Measurements from ENCODE around the gene ZNF776.
"Not testable (repeated sequence)": the region's sequence is repeated elsewhere in the genome, so short reads cannot be mapped to it uniquely, and the experiment has no call there.

The ZNF776 gene

DNA sequence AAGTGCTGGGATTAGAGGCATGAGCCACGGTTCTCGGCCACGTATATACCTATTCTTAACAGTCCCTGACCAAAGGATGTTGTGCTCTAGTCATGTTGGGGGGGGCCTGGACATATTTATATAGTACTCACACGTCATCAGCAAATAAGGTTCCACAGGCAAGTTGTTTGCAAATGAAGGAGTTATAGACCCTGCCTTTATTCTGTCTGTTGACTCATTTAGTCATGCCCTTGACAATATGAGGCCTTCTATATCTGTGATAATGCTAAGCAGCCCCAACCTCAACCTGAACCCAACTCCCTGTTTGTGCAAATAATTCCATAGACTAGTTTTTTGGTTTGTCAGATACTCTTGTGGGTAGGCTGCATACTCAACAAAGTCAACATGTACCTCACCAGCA, 31.7 kb downstream of the ZNF776 start:
- DNase-seq (ENCODE audit: low read depth in 2 of 2), result no peak

DNA sequence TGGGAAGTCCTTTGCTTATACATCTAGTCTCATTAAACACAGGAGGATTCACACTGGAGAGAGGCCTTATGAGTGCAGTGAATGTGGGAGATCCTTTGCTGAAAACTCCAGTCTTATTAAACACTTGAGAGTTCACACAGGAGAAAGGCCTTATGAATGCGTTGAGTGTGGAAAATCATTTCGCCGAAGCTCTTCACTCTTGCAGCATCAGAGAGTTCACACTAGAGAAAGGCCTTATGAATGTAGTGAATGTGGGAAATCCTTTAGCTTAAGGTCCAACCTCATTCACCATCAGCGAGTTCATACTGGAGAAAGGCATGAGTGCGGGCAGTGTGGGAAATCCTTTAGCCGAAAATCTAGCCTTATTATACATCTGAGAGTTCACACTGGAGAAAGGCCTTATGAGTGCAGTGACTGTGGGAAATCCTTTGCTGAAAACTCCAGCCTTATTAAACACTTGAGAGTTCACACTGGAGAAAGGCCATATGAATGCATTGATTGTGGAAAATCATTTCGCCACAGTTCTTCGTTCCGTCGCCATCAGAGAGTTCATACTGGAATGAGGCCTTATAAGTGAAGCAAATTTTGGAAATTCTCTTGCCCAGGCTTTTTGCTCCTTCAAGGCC, 32.7 kb downstream of the ZNF776 start:
- DNase-seq (ENCODE audit: low read depth in 2 of 2), result no peak

DNA sequence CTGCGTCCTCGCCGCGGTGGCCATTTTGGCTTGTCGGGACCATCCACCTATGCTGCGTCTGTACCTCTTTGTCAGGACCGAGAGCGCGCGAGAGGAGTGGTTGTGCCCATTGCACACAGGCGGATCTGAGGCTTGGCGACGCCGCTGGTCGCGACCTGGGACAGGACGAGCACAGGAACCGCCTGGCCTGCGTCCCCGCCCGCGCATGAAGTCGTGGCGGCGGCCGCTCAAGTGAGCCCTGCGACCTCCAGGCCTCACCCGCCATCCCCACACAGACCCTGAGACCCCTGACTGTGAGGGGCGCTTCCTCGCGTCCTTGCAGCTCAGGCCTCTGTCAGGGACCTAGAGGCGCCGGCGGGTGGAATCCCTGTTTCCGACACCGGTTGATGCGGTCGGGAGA, 39.7 kb downstream of the ZNF776 start:
- no peak for DNase-seq (ENCODE audit: low read depth in 2 of 2)

DNA sequence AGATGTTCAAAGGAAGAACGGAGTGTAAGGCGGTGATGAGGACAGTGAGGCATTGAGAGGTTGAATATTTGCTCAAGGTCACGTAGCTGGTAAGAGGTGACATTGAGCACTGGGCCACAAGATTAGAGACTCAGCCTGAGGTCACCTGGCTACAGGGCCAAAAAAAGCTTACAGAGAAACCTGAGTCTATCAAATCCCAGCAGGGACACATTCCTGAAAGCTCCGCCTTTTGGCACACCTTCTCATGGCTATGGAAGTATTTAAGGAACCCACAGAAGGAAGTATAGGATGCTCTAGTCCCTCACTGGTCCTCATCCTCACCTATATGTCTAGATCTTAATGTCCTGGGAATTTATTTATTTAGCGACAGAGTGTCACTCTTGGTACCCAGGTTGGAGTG, 40.3 kb downstream of the ZNF776 start:
- DNase-seq (ENCODE audit: low read depth in 2 of 2), result no peak

DNA sequence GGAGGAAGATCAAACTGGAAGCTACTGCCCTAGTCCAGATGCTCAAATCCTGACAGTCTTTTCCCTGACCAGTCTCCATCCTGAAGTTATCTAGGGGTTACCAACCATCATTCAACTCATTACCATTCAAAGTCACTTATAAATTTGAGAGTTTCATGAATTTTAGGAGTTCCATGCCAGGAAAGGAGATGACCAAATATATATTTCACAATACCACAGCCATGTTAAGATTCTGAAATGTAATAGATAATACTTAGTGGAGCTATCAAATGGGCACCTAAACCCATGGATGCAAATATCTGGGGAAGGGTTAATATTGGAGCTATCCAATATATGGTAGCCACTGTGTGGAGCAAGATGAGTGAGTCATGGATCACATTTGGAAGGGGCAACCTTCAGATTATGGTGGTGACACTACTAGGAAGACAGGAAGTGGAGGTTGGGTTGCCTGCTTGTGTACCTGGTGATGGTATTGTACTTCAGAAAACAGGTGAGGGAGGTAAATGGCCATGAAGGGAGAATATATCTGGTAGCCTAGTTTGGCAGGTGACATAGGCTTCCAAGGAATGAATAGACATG, 41.6 kb downstream of the ZNF776 start:
- DNase-seq (ENCODE audit: low read depth in 2 of 2), result no peak

DNA sequence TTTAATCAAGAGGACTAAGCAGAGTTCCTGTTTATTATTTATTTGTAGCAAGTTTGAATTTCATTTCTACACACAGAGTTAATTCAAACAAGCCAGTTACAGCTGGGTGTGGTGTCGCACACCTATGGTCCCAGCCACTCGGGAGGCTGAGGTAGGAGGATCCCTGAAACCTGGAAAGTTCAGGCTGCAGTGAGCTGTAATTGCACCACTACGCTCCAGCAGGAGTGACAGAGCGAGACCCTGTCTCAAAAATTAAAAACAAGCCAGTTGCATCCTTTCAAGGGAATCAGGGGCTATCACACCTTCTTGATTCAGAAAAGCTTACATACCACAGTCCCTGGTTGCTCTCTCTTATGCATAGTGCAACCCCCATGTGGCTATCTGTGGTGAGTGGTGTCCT, 42.7 kb downstream of the ZNF776 start:
- DNase-seq (ENCODE audit: low read depth in 2 of 2), result no peak

DNA sequence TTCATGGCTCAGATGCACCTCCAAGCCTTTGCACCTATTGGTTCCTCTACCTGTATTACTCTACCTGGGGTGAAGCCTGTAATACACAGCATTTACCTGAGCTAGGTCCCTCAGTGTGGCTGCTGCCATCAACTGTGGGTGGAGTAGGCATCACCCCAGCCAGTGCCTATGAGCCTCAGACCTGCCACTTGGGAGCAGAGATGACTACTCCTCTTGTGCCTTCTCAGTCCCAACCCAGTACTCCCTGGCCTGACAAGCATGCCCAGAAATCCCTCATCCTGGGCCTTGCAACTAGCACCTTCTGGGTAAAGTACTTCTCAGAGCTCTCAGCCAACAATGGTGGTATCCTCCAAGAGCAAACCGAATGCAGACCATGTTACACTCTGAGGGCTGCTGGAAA, 50.0 kb downstream of the ZNF776 start:
- not testable (repeated sequence) for DNase-seq (ENCODE audit: low read depth in 2 of 2)

DNA sequence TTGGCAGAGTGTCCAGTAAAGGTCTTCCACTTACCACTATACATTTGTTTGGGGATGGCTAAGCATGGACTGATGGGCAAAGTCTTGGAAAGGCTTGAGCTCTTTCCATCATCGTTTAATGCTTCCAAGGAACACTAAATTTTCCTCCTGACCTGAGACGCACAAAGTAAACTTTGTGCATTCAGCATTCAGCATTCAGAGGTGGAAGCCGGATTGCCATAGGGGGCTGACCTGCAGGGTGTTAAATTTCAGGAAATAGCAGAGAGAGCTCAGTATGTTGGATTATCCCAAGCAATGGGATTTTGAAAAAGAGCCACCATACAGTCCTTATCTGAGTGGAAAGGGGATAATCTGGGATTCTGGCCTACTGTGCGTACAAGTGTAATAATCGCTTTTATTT, 54.1 kb downstream of the ZNF776 start:
- no peak for DNase-seq (ENCODE audit: low read depth in 2 of 2)

DNA sequence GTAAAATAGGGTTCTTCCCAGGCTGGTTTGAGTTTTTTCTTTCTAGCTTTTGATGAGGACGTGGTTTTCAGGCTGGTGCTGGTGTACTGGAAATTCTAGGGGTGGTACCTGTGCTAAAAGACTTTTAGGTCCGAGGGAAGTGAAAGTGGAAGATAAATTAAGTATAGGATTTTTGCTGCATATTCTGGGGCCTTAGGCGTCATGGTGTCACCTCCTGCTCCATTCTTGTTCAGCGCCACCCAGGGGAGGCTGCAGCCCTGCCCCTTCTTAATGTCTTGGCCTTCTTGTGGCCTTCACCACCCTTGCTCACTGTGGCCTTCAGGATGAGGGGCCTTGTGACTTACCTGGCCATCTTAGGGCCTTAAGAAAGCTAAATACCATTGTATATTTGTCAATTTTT, 55.7 kb downstream of the ZNF776 start:
- no peak for DNase-seq (ENCODE audit: low read depth in 2 of 2)

DNA sequence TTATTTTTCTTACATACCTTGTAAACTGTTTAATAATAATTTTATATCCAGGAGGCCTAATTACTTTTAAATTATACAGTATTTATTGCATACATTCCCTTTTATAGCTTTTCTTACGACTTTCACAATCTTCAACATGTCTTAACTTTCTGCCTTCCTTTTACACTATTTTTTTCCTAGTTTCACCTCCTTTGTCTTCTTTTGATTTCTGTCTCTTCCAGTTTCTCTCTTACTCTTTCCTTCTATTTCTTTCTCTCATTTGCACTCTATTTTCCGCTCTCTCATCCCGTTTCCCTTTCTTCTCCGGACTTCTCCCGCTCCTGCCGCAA, 56.6 kb downstream of the ZNF776 start:
- no peak for DNase-seq (ENCODE audit: low read depth in 2 of 2)

DNA sequence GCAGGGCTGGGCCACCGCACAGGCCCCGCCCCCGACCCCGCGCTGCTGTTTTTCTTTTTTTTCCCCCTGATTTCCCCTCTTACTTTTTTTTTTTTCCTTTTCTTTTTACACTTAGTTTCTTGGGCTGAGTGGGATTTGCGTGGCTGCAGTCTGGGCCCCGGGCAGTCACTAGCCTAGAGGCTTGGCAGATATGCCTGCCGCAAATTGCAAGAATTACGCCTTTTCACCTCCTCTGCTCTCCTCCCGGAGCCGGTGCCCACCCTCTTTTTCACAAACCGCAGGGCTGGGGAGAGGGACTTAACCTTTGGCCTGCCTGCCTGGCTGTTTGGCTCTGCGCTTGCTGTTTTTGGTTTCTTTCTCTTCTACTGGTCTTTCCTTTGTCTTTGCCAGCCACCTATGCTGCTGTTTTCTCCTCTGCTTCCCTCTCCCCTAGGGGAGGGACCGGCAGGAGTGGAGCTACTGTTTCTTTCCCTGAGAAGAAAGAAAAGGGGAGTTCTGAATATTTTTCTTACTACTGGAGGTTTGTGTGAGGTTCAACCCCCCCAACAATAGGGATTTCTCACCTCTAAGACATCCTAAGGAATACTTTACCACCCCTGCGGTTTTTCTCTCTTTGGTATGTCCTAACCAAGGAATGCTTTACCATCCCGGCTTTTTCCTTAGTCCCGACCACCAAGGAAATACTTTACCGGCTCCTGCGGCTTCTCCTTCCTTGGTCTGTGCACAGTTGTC, 57.1 kb downstream of the ZNF776 start:
- DNase-seq (ENCODE audit: low read depth in 2 of 2), result no peak

DNA sequence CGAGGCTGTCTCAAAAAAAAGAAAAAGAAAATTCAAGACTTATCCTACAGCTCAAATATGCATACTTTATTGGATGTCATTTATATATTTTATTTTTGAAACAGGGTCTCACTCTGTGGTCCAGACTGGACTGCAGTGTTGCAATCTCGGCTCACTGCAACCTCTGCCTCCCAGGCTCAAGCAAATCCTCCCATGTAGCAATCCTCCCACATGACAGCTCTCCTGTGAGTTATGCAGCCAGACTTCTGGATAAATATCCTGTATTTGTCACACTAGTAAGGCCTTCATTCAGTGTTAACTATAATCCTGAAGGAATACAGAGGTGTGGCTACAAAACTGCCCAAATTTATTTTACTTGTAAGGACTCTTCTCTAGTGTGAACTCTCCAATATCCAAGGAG, 60.9 kb downstream of the ZNF776 start:
- DNase-seq (ENCODE audit: low read depth in 2 of 2), result no peak

Measured in stimulated activated CD4-positive, alpha-beta T cell treated with anti-CD3 and anti-CD28 coated beads, Interleukin-15, amount 100 ng/mL, for 48 hours (primary cell).